Right lobe of liver (tissue), 6 donors: ENCODE results near the gene HSPBP1. TPM values are rescaled to one million over a fixed set of nuclear protein-coding genes. Genes with fewer than 3 reads are reported as not detected.

ENCODE experiments used
- ATAC-seq, 4 donors: fragments of 200-7000 bp; cut with Tn5 transposase; one replicate each; pipeline ENCODE4 v1.9.1; 2020; ENCODE audit warnings: mild to moderate bottlenecking in 4 of 4, moderate library complexity in 4 of 4
- DNase-seq, 3 donors: peaks; one replicate each; pipeline ENCODE4 v3.0.0-alpha.2; 2020
- H3K27ac ChIP-seq, 3 donors: fragments of 200-600 bp; one replicate each; pipeline ENCODE4 v1.8.0; 2022
- H3K27me3 ChIP-seq, 2 donors: fragments of 200-600 bp; one replicate each; pipeline ENCODE4 v1.8.0; 2022
- H3K36me3 ChIP-seq, 4 donors: fragments of 200-600 bp; sonication (generic) in 1 of 4; one replicate each; pipeline versions ENCODE4 v1.5.1 to v1.8.0; 2017 to 2022; ENCODE audit warnings: control low read depth in 1 of 4
- H3K4me1 ChIP-seq, 4 donors: fragments of 200-600 bp; sonication (generic) in 1 of 4; one replicate each; pipeline versions ENCODE4 v1.5.1 to v1.8.0; 2017 to 2022; ENCODE audit warnings: control low read depth in 1 of 4
- H3K4me3 ChIP-seq, 3 donors: fragments of 200-600 bp; one replicate each; pipeline ENCODE4 v1.8.0; 2022
- H3K9me3 ChIP-seq, 4 donors: fragments of 200-600 bp; sonication (generic) in 1 of 4; one replicate each; pipeline versions ENCODE4 v1.5.1 to v1.8.0; 2017 to 2022; ENCODE audit warnings: control low read depth in 1 of 4
- CTCF ChIP-seq, 4 donors: fragments of 200-600 bp in 3 of 4; fragments of 450-650 bp in 1 of 4; IDR thresholded peaks; one replicate each; pipeline versions ENCODE4 v1.5.1 to v1.8.0; 2016 to 2022; ENCODE audit warnings: antibody characterized with exemption in 4 of 4, mild to moderate bottlenecking in 2 of 4
- POLR2A ChIP-seq: fragments of 450-650 bp; IDR thresholded peaks from one replicate; pipeline ENCODE4 v1.6.1; 2017; ENCODE audit warnings: antibody characterized with exemption, mild to moderate bottlenecking
- WGBS: methylation state at CpG from one replicate; pipeline ENCODE4 v1.1.6; 2018; ENCODE audit warnings: low coverage, low lambda C conversion rate; ENCODE audit not compliant: insufficient coverage; ENCODE audit errors: missing lambda C conversion rate; 5-methylcytosine and 5-hydroxymethylcytosine counted together
- intact Hi-C, 2 donors: fragments of 100-400 bp; cut with DNase I; formaldehyde crosslinking; loops; one replicate each; pipeline versions ENCODE4 v1.11.2 to v1.14.1; 2022
- total RNA-seq, 6 experiments: library from RNA; depleted of rRNA in 2 of 6; stranded (reverse); fragments of >200 nt in 2 of 6; fragmentation: NEBNext Ultra II Directional in 3 of 6; extraction: Animal tissue kit (Norgen Biotek cat#: 25700) in 3 of 6; gene quantifications; one replicate each; pipeline versions ENCODE4 v1.1.0 to v1.2.4, GENCODE V29; 2016 to 2023
- donor health status: DM: no; HTN: yes; CAD: no.
- donor health status: DM: no; HTN: no; CAD: no.
- donor health status: DM: no; HTN: no; CAD: no.
- donor health status: DM: no; HTN: yes; CAD: no.
- donor health status: DM: no; HTN: yes; CAD: no.

HSPBP1 gene
- total RNA-seq, 6 experiments from 2014 or later = 11.3 to 28.3 (median 15.6) TPM

- H3K4me3 ChIP-seq = no peak overlapping the region
- H3K9me3 ChIP-seq = no peaks in the 10 kb centered on the region
- intact Hi-C loops = no loop called here
- 100% methylated on average over 1 of the region's 23 CpGs for WGBS
- no peak overlapping the region for H3K27ac ChIP-seq
- DNase-seq (no peak), ATAC-seq (no peak)
- TF ChIP-seq CTCF (IDR thresholded peaks at IDR 0.05) (no peak), POLR2A (no peak)
- H3K36me3 ChIP-seq = peaks cover 0 to 51% (median 20%) of the 10 kb centered on the region in 4 donors
- H3K27me3 ChIP-seq = no peaks in the 10 kb centered on the region
- H3K4me1 ChIP-seq = no peaks in the 10 kb centered on the region
These were observed 34.5 kb downstream of the HSPBP1 start for GRCh38 chr19:55245236-55245904.

- TF ChIP-seq POLR2A = no peak
These were observed 35.8 kb downstream of the HSPBP1 start for GRCh38 chr19:55244004-55244680.

GRCh38 chr19:55242517-55242916 is 37.4 kb downstream of the HSPBP1 start:
- Histone ChIP-seq H3K4me3 (no peak overlapping the region), H3K27ac (no peak overlapping the region), H3K36me3 (peaks cover 7 to 78% (median 35%) of the 10 kb centered on the region in 4 donors), H3K9me3 (no peaks in the 10 kb centered on the region), H3K4me1 (no peaks in the 10 kb centered on the region), H3K27me3 (no peaks in the 10 kb centered on the region)
- ATAC-seq (no peak), DNase-seq (no peak)
- intact Hi-C loops = no loop called here
- TF ChIP-seq CTCF (IDR thresholded peaks at IDR 0.05) (no peak), POLR2A (no peak)
- WGBS = 88% methylated on average over 6 of the region's 7 CpGs

More at GRCh38 chr19:55244004-55244680, 35.8 kb downstream of the HSPBP1 start:
- Histone ChIP-seq H3K27me3 (no peaks in the 10 kb centered on the region), H3K27ac (no peak overlapping the region), H3K4me1 (no peaks in the 10 kb centered on the region), H3K9me3 (no peaks in the 10 kb centered on the region), H3K4me3 (no peak overlapping the region), H3K36me3 (peaks cover 3 to 62% (median 25%) of the 10 kb centered on the region in 4 donors)
- intact Hi-C loops = no loop called here
- ATAC-seq (no peak), DNase-seq (no peak)
- 94% methylated on average over 5 of the region's 12 CpGs for WGBS

GRCh38 chr19:55241935-55242464 is 37.9 kb downstream of the HSPBP1 start:
- Histone ChIP-seq H3K4me1 (no peaks in the 10 kb centered on the region), H3K27ac (no peak overlapping the region), H3K27me3 (no peaks in the 10 kb centered on the region), H3K36me3 (peaks cover 7 to 83% (median 37%) of the 10 kb centered on the region in 4 donors), H3K4me3 (no peak overlapping the region), H3K9me3 (no peaks in the 10 kb centered on the region)
- no peak for TF ChIP-seq CTCF (IDR thresholded peaks at IDR 0.05)
- TF ChIP-seq POLR2A = no peak
- no CpG with 5 or more reads among the region's 16 CpGs for WGBS
- ATAC-seq (no peak), DNase-seq (no peak)
- intact Hi-C loops = no loop called here
